Breast epithelium (tissue), 4 donors: ENCODE measurements around the gene USP3. TPM values are rescaled to one million over a fixed set of nuclear protein-coding genes. Genes with fewer than 3 reads are reported as not detected.
A peak's percentile ranks its signal among the peaks of the same experiment; 100 is the strongest.

ENCODE experiments used
- DNase-seq, 2 donors: peaks; one replicate each; pipeline ENCODE4 v3.0.0-alpha.2; 2019; ENCODE audit warnings: low spot score in 2 of 2
- H3K27ac ChIP-seq, 2 donors: fragments of 200-600 bp; sonication (generic) in 1 of 2; one replicate each; pipeline ENCODE4 v1.5.1; 2016 to 2019; ENCODE audit warnings: mild to moderate bottlenecking in 1 of 2
- H3K27me3 ChIP-seq, 2 donors: fragments of 200-600 bp; sonication (generic) in 1 of 2; one replicate each; pipeline versions ENCODE4 v1.5.1 to v1.6.0; 2017 to 2019; ENCODE audit warnings: control low read depth in 1 of 2, mild to moderate bottlenecking in 1 of 2
- H3K36me3 ChIP-seq: fragments of 200-600 bp; one replicate; pipeline ENCODE4 v1.5.1; 2019
- H3K4me1 ChIP-seq, 2 donors: fragments of 200-600 bp; sonication (generic); one replicate each; pipeline ENCODE4 v1.5.1; 2016 to 2019; ENCODE audit warnings: control low read depth in 1 of 2
- H3K4me3 ChIP-seq, 3 donors: fragments of 200-600 bp; sonication (generic); 1 replicate in 2 of 3; 2 replicates in 1 of 3; pipeline ENCODE4 v1.5.1; 2016 to 2019; ENCODE audit warnings: mild to moderate bottlenecking in 3 of 3, moderate library complexity in 2 of 3
- H3K9me3 ChIP-seq, 2 donors: fragments of 200-600 bp; sonication (generic) in 1 of 2; one replicate each; pipeline ENCODE4 v1.5.1; 2016 to 2019; ENCODE audit warnings: control low read depth in 1 of 2
- CTCF ChIP-seq, 3 donors: fragments of 450-650 bp; IDR thresholded peaks; one replicate each; pipeline ENCODE4 v1.5.1; 2016 to 2017; ENCODE audit warnings: antibody characterized with exemption in 3 of 3, mild to moderate bottlenecking in 3 of 3, moderate library complexity in 3 of 3
- POLR2A ChIP-seq: fragments of 450-650 bp; IDR thresholded peaks from one replicate; pipeline ENCODE4 v1.6.1; 2016; ENCODE audit warnings: antibody characterized with exemption, mild to moderate bottlenecking, moderate library complexity
- POLR2AphosphoS5 ChIP-seq, 3 donors: sonication (generic); formaldehyde crosslinking; IDR thresholded peaks; one replicate each; pipeline ENCODE4 v1.6.1; 2017; ENCODE audit warnings: antibody characterized with exemption in 3 of 3
- intact Hi-C: fragments of 100-400 bp; cut with DNase I; formaldehyde crosslinking; loops from one replicate; pipeline ENCODE4 v1.15.1; 2023; ENCODE audit warnings: low total_unique reads
- total RNA-seq, 3 donors: library from RNA; depleted of rRNA; stranded (reverse); fragments of >200 nt; gene quantifications; one replicate each; pipeline ENCODE4 v1.1.0, GENCODE V29; 2016

Gene USP3
- total RNA-seq, 3 donors from 2014 or later = 70.4 to 88.7 (median 76.7) TPM

GRCh38 chr15:63463036-63463435 is 41.4 kb upstream of the USP3 start:
- no peak for DNase-seq
- H3K27ac ChIP-seq = no peak overlapping the region
- no peaks in the 10 kb centered on the region for H3K4me1 ChIP-seq
- H3K36me3 ChIP-seq = no peaks in the 10 kb centered on the region
- intact Hi-C loops = no loop called here
- H3K27me3 ChIP-seq = no peaks in the 10 kb centered on the region
- H3K4me3 ChIP-seq = no peak overlapping the region
- no peaks in the 10 kb centered on the region for H3K9me3 ChIP-seq
- TF ChIP-seq POLR2A (no peak), POLR2AphosphoS5 (IDR thresholded peaks at IDR 0.05) (no peak), CTCF (IDR thresholded peaks at IDR 0.05) (no peak)

- TF ChIP-seq CTCF (IDR thresholded peaks at IDR 0.05) (no peak), POLR2AphosphoS5 (IDR thresholded peaks at IDR 0.05) (no peak), POLR2A (no peak)
- no peak overlapping the region for H3K4me3 ChIP-seq
- H3K27ac ChIP-seq = no peak overlapping the region
- intact Hi-C loops = no loop called here
- H3K36me3 ChIP-seq = no peaks in the 10 kb centered on the region
- no peaks in the 10 kb centered on the region for H3K9me3 ChIP-seq
- H3K4me1 ChIP-seq = no peaks in the 10 kb centered on the region
- no peak for DNase-seq
- no peaks in the 10 kb centered on the region for H3K27me3 ChIP-seq
These were observed 40.6 kb upstream of the USP3 start for GRCh38 chr15:63463793-63464192.

GRCh38 chr15:63465104-63465503 is 39.3 kb upstream of the USP3 start:
- Histone ChIP-seq H3K4me3 (no peak overlapping the region), H3K27ac (peak overlapping the region in 1 of 2 donors; percentile 21), H3K9me3 (no peaks in the 10 kb centered on the region), H3K27me3 (no peaks in the 10 kb centered on the region), H3K36me3 (no peaks in the 10 kb centered on the region), H3K4me1 (no peaks in the 10 kb centered on the region)
- TF ChIP-seq CTCF (IDR thresholded peaks at IDR 0.05) (no peak), POLR2A (no peak), POLR2AphosphoS5 (IDR thresholded peaks at IDR 0.05) (no peak)
- intact Hi-C loops = no loop called here
- DNase-seq = no peak

GRCh38 chr15:63466378-63467192 is 37.8 kb upstream of the USP3 start:
- no peaks in the 10 kb centered on the region for H3K36me3 ChIP-seq
- H3K4me1 ChIP-seq = no peaks in the 10 kb centered on the region
- DNase-seq = no peak
- H3K9me3 ChIP-seq = no peaks in the 10 kb centered on the region
- no peak overlapping the region for H3K27ac ChIP-seq
- H3K27me3 ChIP-seq = no peaks in the 10 kb centered on the region
- H3K4me3 ChIP-seq = no peak overlapping the region
- TF ChIP-seq POLR2AphosphoS5 (IDR thresholded peaks at IDR 0.05) (no peak), CTCF (IDR thresholded peaks at IDR 0.05) (peak; percentile 49 to 68 (median 50))
- intact Hi-C loops = no loop called here

- H3K27ac ChIP-seq = no peak overlapping the region
- no peaks in the 10 kb centered on the region for H3K4me1 ChIP-seq
- TF ChIP-seq CTCF (IDR thresholded peaks at IDR 0.05) (no peak), POLR2AphosphoS5 (IDR thresholded peaks at IDR 0.05) (no peak), POLR2A (no peak)
- H3K9me3 ChIP-seq = no peaks in the 10 kb centered on the region
- no peaks in the 10 kb centered on the region for H3K36me3 ChIP-seq
- H3K27me3 ChIP-seq = no peaks in the 10 kb centered on the region
- intact Hi-C loops = no loop called here
- DNase-seq = no peak
- H3K4me3 ChIP-seq = no peak overlapping the region
These were observed 35.2 kb upstream of the USP3 start for GRCh38 chr15:63469190-63469589.
